OCI-LY1 (cell line): ENCODE measurements around the gene BOLA1.

Source experiments
- CTCF ChIP-seq: fragments of 200-600 bp; sonication (generic), shearing (Covaris generic); IDR thresholded peaks from 2 replicates; pipeline ENCODE4 v1.5.1; 2017; ENCODE audit warnings: mild to moderate bottlenecking, antibody characterized with exemption, low read length, moderate library complexity, mixed read lengths
- EZH2 ChIP-seq: fragments of 200-600 bp; sonication (generic), shearing (Covaris generic); IDR thresholded peaks from 2 replicates; pipeline ENCODE4 v1.8.0; 2017; ENCODE audit warnings: borderline replicate concordance, mixed run types, mild to moderate bottlenecking, antibody characterized with exemption, low read length, moderate library complexity, mixed read lengths

- TF ChIP-seq CTCF (no peak), EZH2 (no peak)
Measured at GRCh38 chr1:149883598-149884247, 15.6 kb upstream of the BOLA1 start.
